OCI-LY7 (cell line): Measurements from ENCODE around the gene C1orf167. TPM values are rescaled to one million over a fixed set of nuclear protein-coding genes. Genes with fewer than 3 reads are reported as not detected.
"Not testable (repeated sequence)": the region's sequence is repeated elsewhere in the genome, so short reads cannot be mapped to it uniquely, and the experiment has no call there.

Experiments
- BruUV-seq: library from RNA; stranded (reverse); fragments of 400-500 nt; replicated peaks from 2 replicates; lab custom pipeline; 2021; lab: Mats Ljungman, UMichigan
- CTCF ChIA-PET: fragments of 300-600 bp; sonication (Branson Sonifier 250); formaldehyde crosslinking; loops from one replicate; lab custom pipeline; 2022; ENCODE audit warnings: antibody characterized with exemption; ENCODE audit not compliant: unreplicated experiment; lab: Charles Lee
- POLR2A ChIA-PET: fragments of 300-600 bp; sonication (Branson Sonifier 250); formaldehyde crosslinking; loops from one replicate; lab custom pipeline; 2022; ENCODE audit warnings: antibody characterized with exemption; lab: Charles Lee
- DNase-seq: peaks from one replicate; pipeline ENCODE4 v3.0.0-alpha.2; 2015; ENCODE audit warnings: low spot score
- H2AFZ ChIP-seq: fragments of 200-600 bp; sonication (generic), shearing (Covaris generic); 2 replicates; pipeline ENCODE4 v1.6.1; 2014; ENCODE audit warnings: mild to moderate bottlenecking, antibody characterized with exemption, low read length, moderate library complexity
- H3K27ac ChIP-seq: fragments of 200-600 bp; sonication (generic); 2 replicates; pipeline ENCODE4 v1.5.1; 2014; ENCODE audit warnings: mixed run types, low read depth, mild to moderate bottlenecking, moderate library complexity, low read length, inconsistent platforms; ENCODE audit not compliant: poor library complexity, severe bottlenecking
- H3K36me3 ChIP-seq: fragments of 200-600 bp; sonication (generic); 2 replicates; pipeline ENCODE4 v1.6.1; 2014; ENCODE audit warnings: mild to moderate bottlenecking, antibody characterized with exemption, low read length, moderate library complexity, mixed read lengths; ENCODE audit not compliant: insufficient read depth
- H3K4me1 ChIP-seq: fragments of 200-600 bp; sonication (generic); 2 replicates; pipeline ENCODE4 v1.5.1; 2014; ENCODE audit warnings: mild to moderate bottlenecking, low read length; ENCODE audit not compliant: insufficient read depth, poor library complexity, severe bottlenecking
- H3K4me2 ChIP-seq: fragments of 200-600 bp; sonication (generic); 2 replicates; pipeline ENCODE4 v1.6.1; 2014; ENCODE audit warnings: mild to moderate bottlenecking, low read length
- H3K4me3 ChIP-seq: fragments of 200-600 bp; sonication (generic); 2 replicates; pipeline ENCODE4 v1.5.1; 2014; ENCODE audit warnings: mild to moderate bottlenecking, low read depth, low read length; ENCODE audit not compliant: poor library complexity, severe bottlenecking
- H3K79me2 ChIP-seq: fragments of 200-600 bp; sonication (generic); 2 replicates; pipeline ENCODE4 v1.6.1; 2016; ENCODE audit warnings: low read depth, mild to moderate bottlenecking, low read length, moderate library complexity, mixed read lengths; ENCODE audit not compliant: insufficient read depth
- H3K9me2 ChIP-seq: fragments of 200-600 bp; sonication (generic); 2 replicates; pipeline ENCODE4 v1.6.1; 2016; ENCODE audit warnings: mild to moderate bottlenecking, low read length, mixed read lengths; ENCODE audit not compliant: insufficient read depth
- H3K9me3 ChIP-seq: fragments of 200-600 bp; sonication (generic); 2 replicates; pipeline ENCODE4 v1.6.1; 2014; ENCODE audit warnings: mild to moderate bottlenecking, mixed run types, low read length, mixed read lengths
- H4K20me1 ChIP-seq: fragments of 200-600 bp; sonication (generic); 2 replicates; pipeline ENCODE4 v1.6.1; 2014; ENCODE audit warnings: mild to moderate bottlenecking, antibody characterized with exemption, low read length, moderate library complexity, mixed read lengths; ENCODE audit not compliant: insufficient read depth
- EZH2phosphoT487 ChIP-seq: fragments of 200-600 bp; sonication (generic); IDR thresholded peaks from 2 replicates; pipeline ENCODE4 v1.6.1; 2018; ENCODE audit warnings: low read depth, borderline replicate concordance, mild to moderate bottlenecking, mixed run types, antibody characterized with exemption, low read length, moderate library complexity, mixed read lengths
- intact Hi-C: fragments of 100-400 bp; cut with micrococcal nuclease; formaldehyde crosslinking; loops from one replicate; pipeline ENCODE4 v1.10.0; 2022; ENCODE audit not compliant: unreplicated experiment
- total RNA-seq, 2 experiments: library from RNA; depleted of rRNA in 1 of 2; stranded (reverse); fragments of >200 nt in 1 of 2; shearing (Covaris generic) in 1 of 2; gene quantifications; 2 replicates each; pipeline ENCODE4 v1.2.3, GENCODE V29; 2014 to 2022
- TF ChIP-seq, protein P1 (sequence below): fragments of 200-600 bp; sonication (generic); conservative IDR thresholded peaks from 2 replicates; pipeline ENCODE4 v1.5.1; 2014; ENCODE audit warnings: mild to moderate bottlenecking, antibody characterized with exemption, low read length, moderate library complexity, mixed read lengths

The C1orf167 gene
- total RNA-seq, 2 experiments from 2014 or later, result 1.7 to 4.2 TPM

DNA sequence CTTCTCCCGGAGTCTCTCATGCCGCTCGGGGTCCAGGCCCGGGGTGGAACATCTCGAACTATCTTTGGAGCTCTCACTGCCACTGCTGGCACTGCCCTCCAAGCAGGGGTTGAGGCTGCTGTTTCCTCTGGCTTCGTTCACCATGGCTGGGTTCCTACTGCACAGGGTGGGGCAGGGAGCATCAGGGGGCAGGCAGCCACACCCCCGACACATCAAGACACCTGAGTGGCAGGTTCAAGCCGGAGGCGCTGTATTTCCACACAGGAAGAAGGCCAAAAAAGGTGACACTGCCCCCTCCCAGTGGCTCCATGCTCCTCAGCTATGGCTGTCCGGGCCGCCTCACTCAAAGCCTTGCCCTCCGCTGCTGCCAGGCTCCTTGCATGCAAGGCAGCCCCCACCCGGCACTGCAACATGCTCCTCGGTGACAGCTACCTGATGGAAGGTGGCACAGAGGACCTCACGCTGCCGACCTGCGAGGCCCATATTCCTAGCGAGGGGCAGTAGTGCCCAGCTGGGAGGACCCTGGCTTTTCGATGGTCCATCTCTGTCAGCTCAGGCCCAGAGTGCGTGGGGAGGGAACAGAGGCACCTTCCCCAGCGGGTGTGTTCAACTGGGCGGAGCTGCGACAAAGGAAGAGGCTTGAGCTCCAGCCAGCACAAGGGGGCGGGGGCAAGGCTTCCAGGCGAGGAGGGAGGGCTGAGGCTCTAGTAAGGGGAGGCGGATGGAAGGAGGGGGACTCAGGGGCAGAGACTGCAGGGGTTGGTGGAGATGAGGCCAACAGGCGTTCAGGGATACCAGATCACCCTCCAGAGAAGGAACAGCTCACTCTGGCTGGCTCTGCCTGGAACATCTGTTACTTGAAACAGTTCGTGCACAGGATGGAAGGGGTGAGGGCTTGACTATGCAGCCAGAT lies 41.2 kb downstream of the C1orf167 start:
- Histone ChIP-seq H3K79me2 (peaks cover 52% of the 10 kb centered on the region), H2AFZ (no peak overlapping the region), H3K36me3 (peaks cover 48% of the 10 kb centered on the region), H3K27ac (peak overlapping the region; percentile 59), H3K9me3 (no peaks in the 10 kb centered on the region), H3K4me3 (peak overlapping the region; percentile 80), H3K4me1 (peaks cover 46% of the 10 kb centered on the region), H3K4me2 (peak overlapping the region; percentile 97), H3K9me2 (no peaks in the 10 kb centered on the region), H4K20me1 (no peaks in the 10 kb centered on the region; the same call in 1 of the 2 replicates)
- ChIA-PET CTCF (interaction anchor here (0.6 to 1.2 kb wide), 4 partner anchors 67 to 444 kb away, joined by 4 to 10 read pairs (median 5); no protein-coding TSS in a partner anchor), POLR2A (interaction anchor here (1.3 to 1.8 kb wide), 5 partner anchors 11 to 105 kb away, joined by 3 to 11 read pairs (median 5); no protein-coding TSS in a partner anchor)
- no peak for TF ChIP-seq EZH2phosphoT487
- TF ChIP-seq, protein P1, sequence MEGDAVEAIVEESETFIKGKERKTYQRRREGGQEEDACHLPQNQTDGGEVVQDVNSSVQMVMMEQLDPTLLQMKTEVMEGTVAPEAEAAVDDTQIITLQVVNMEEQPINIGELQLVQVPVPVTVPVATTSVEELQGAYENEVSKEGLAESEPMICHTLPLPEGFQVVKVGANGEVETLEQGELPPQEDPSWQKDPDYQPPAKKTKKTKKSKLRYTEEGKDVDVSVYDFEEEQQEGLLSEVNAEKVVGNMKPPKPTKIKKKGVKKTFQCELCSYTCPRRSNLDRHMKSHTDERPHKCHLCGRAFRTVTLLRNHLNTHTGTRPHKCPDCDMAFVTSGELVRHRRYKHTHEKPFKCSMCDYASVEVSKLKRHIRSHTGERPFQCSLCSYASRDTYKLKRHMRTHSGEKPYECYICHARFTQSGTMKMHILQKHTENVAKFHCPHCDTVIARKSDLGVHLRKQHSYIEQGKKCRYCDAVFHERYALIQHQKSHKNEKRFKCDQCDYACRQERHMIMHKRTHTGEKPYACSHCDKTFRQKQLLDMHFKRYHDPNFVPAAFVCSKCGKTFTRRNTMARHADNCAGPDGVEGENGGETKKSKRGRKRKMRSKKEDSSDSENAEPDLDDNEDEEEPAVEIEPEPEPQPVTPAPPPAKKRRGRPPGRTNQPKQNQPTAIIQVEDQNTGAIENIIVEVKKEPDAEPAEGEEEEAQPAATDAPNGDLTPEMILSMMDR, result no peak
- no TSS peak for BruUV-seq
- peak; percentile 90 for DNase-seq
- intact Hi-C loops, result loop anchor here (2.0 kb wide), 1 partner anchor 66 kb away; the partner anchor contains the start of gene AGTRAP

DNA sequence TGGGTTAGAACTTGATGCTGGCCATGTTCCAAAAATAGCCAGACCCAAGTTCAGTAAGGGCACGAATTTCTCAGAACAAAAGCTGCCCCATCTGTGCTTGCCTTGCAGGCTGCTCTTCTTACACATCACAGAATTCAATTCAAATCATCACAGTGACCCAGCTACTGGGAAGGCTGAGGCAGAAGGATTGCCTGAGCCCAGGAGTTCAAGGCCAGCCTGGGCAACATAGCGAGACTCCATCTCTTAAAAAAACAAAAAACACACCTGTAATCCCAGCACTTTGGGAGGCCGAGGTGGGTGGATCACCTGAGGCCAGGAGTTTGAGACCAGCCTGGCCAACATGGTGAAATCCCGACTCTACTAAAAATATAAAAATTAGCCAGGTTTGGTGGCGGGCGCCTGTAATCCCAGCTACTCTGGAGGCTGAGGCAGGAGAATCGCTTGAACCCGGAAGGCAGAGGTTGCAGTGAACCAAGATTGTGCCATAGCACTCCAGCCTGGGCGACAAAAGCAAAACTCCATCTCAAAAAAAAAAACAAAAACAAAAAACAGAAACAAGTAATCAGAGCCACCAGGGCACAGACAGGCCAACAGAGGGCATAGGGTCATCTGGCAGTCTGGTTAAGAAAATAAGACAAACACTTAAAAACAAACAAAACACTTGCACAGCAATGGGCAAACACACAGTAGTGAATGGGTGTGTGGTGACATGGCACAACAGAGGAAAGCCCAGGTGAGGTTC lies 42.1 kb downstream of the C1orf167 start:
- H3K9me2 ChIP-seq, H2AFZ ChIP-seq, H4K20me1 ChIP-seq, H3K9me3 ChIP-seq, DNase-seq: not testable (repeated sequence)
- H3K79me2 ChIP-seq, result peaks cover 61% of the 10 kb centered on the region
- intact Hi-C loops, result loop anchor here (2.0 kb wide), 1 partner anchor 67 kb away; the partner anchor contains the start of gene AGTRAP
- H3K36me3 ChIP-seq, result peaks cover 50% of the 10 kb centered on the region
- peak overlapping the region; percentile 59 for H3K27ac ChIP-seq
- peaks cover 51% of the 10 kb centered on the region for H3K4me1 ChIP-seq
- peak overlapping the region; percentile 97 for H3K4me2 ChIP-seq
- ChIA-PET CTCF (interaction anchor here (1.2 kb wide), 1 partner anchor 163 kb away, joined by 5 read pairs; no protein-coding TSS in a partner anchor), POLR2A (interaction anchor here (1.3 to 1.8 kb wide), 5 partner anchors 10 to 104 kb away, joined by 3 to 11 read pairs (median 5); no protein-coding TSS in a partner anchor)
- TSS peak; percentile 64 for BruUV-seq
- H3K4me3 ChIP-seq, result peak overlapping the region; percentile 80
